ENCODE data around the gene COL5A3.
"Not testable (repeated sequence)": the region's sequence is repeated elsewhere in the genome, so short reads cannot be mapped to it uniquely, and the experiment has no call there.

Gene COL5A3

GRCh38 chr19:9962623-9963290, 47.5 kb downstream of the COL5A3 start:
- TF ChIP-seq ZFX (IDR thresholded peaks at IDR 0.05) (no peak), CTCF (conservative IDR thresholded peaks at IDR 0.05) (no peak)
- no peak overlapping the region for H3K27ac ChIP-seq

- no peak overlapping the region for H3K27ac ChIP-seq
- TF ChIP-seq CTCF (conservative IDR thresholded peaks at IDR 0.05) (no peak), ZFX (IDR thresholded peaks at IDR 0.05) (no peak)
These were observed 49.2 kb downstream of the COL5A3 start for GRCh38 chr19:9961103-9961502.

- H3K27ac ChIP-seq: no peak overlapping the region
- TF ChIP-seq CTCF (conservative IDR thresholded peaks at IDR 0.05): no peak
- no peak for TF ChIP-seq ZFX (IDR thresholded peaks at IDR 0.05)
These were observed 51.9 kb downstream of the COL5A3 start for GRCh38 chr19:9958379-9958821.

GRCh38 chr19:9956956-9957355, 53.3 kb downstream of the COL5A3 start:
- no peak overlapping the region for H3K27ac ChIP-seq
- TF ChIP-seq CTCF (conservative IDR thresholded peaks at IDR 0.05) (no peak), ZFX (IDR thresholded peaks at IDR 0.05) (no peak)

GRCh38 chr19:9953802-9954542, 56.3 kb downstream of the COL5A3 start:
- no peak overlapping the region for H3K27ac ChIP-seq
- TF ChIP-seq CTCF (conservative IDR thresholded peaks at IDR 0.05): no peak
- no peak for TF ChIP-seq ZFX (IDR thresholded peaks at IDR 0.05)

- H3K27ac ChIP-seq: no peak overlapping the region
- no peak for TF ChIP-seq CTCF (conservative IDR thresholded peaks at IDR 0.05)
- TF ChIP-seq ZFX (IDR thresholded peaks at IDR 0.05): no peak
These were observed 58.0 kb downstream of the COL5A3 start for GRCh38 chr19:9952276-9952675.

GRCh38 chr19:9947441-9947840, 62.9 kb downstream of the COL5A3 start:
- H3K27ac ChIP-seq: no peak overlapping the region
- TF ChIP-seq ZFX (IDR thresholded peaks at IDR 0.05): no peak

- not testable (repeated sequence) for H3K27ac ChIP-seq
These were observed 63.7 kb downstream of the COL5A3 start for GRCh38 chr19:9946528-9947125.

Measured in C4-2B (cell line).